ENCODE data around the gene GPX3.
A peak's percentile ranks its signal among the peaks of the same experiment; 100 is the strongest.

Gene GPX3

GRCh38 chr5:151075698-151076331 lies 55.4 kb downstream of the GPX3 start:
- Histone ChIP-seq H3K4me1 (ENCODE audit: low read length) (peaks cover 64% of the 10 kb centered on the region), H3K27ac (ENCODE audit: low read length) (no peak overlapping the region), H3K36me3 (replicated peaks; ENCODE audit: low read depth, low read length) (peaks cover 61% of the 10 kb centered on the region), H3K9ac (ENCODE audit: low read length) (no peak overlapping the region), H2AFZ (ENCODE audit: low read depth, low read length) (no peak overlapping the region), H3K27me3 (ENCODE audit: low read depth, low read length) (no peaks in the 10 kb centered on the region), H3K79me2 (ENCODE audit: low read length) (peaks cover 100% of the 10 kb centered on the region), H3K4me3 (ENCODE audit: low read length) (no peak overlapping the region), H4K20me1 (ENCODE audit: insufficient read depth, low read length) (peaks cover 74% of the 10 kb centered on the region), H3K9me3 (ENCODE audit: insufficient read depth, low read length) (no peaks in the 10 kb centered on the region), H3K4me2 (ENCODE audit: low read length) (no peak overlapping the region)
- TF ChIP-seq EZH2phosphoT487 (IDR thresholded peaks at IDR 0.05; ENCODE audit: low read depth) (no peak), CTCF (IDR thresholded peaks at IDR 0.05; ENCODE audit: low read depth, low read length) (no peak)

GRCh38 chr5:151076616-151077015 lies 56.2 kb downstream of the GPX3 start:
- H4K20me1 ChIP-seq (ENCODE audit: insufficient read depth, low read length) = peaks cover 66% of the 10 kb centered on the region
- H3K4me1 ChIP-seq (ENCODE audit: low read length) = peaks cover 56% of the 10 kb centered on the region
- H3K4me2 ChIP-seq (ENCODE audit: low read length) = no peak overlapping the region
- H3K27ac ChIP-seq (ENCODE audit: low read length) = no peak overlapping the region
- H3K9ac ChIP-seq (ENCODE audit: low read length) = no peak overlapping the region
- peaks cover 57% of the 10 kb centered on the region for H3K36me3 ChIP-seq (replicated peaks; ENCODE audit: low read depth, low read length)
- no peak for TF ChIP-seq EZH2phosphoT487 (IDR thresholded peaks at IDR 0.05; ENCODE audit: low read depth)
- no peak for TF ChIP-seq CTCF (IDR thresholded peaks at IDR 0.05; ENCODE audit: low read depth, low read length)
- H2AFZ ChIP-seq (ENCODE audit: low read depth, low read length) = no peak overlapping the region
- no peak overlapping the region for H3K4me3 ChIP-seq (ENCODE audit: low read length)
- no peaks in the 10 kb centered on the region for H3K9me3 ChIP-seq (ENCODE audit: insufficient read depth, low read length)
- peaks cover 98% of the 10 kb centered on the region for H3K79me2 ChIP-seq (ENCODE audit: low read length)
- no peaks in the 10 kb centered on the region for H3K27me3 ChIP-seq (ENCODE audit: low read depth, low read length)

DNA sequence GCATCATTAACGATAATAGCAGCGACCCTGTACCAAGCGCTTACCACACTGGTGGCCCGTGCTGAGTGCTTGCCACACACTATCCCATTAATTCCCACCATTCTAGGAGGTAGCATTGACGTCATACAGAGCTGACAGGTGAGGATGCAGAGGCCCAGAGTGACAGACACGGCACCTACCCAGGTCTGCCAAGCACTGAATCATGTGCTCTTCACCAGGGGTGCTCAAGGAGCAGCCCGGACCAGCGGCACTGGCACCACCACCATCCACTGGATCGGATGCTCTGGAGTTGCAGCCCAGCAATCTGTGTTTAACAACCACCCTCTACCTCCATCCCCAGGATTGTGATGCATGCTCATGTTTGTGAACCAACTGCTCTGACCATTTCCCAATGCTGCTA lies 57.0 kb downstream of the GPX3 start:
- H3K4me1 ChIP-seq (ENCODE audit: low read length) = peaks cover 55% of the 10 kb centered on the region

DNA sequence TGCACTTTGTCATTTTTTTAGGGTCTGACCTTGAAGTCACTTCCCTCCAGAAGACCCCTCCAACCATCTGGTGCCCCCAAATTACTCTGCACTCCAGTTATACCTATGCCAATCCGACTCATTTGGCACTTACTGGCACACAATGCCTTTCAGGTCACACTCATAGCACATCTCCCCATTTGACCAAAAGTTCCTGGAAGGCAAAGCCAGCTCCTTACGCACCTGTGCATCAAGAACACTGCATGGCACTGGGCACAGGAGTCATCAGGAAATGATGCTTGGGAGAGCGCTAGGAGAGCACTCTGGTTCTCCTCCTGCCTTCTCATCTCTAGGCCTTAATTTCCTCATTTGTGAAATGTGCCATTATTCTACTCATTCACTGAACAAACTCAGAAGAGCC lies 57.6 kb downstream of the GPX3 start:
- Histone ChIP-seq H3K79me2 (ENCODE audit: low read length) (peaks cover 97% of the 10 kb centered on the region), H3K4me1 (ENCODE audit: low read length) (peaks cover 56% of the 10 kb centered on the region), H3K4me2 (ENCODE audit: low read length) (peak overlapping the region; percentile 98), H3K27me3 (ENCODE audit: low read depth, low read length) (no peaks in the 10 kb centered on the region), H3K36me3 (replicated peaks; ENCODE audit: low read depth, low read length) (peaks cover 55% of the 10 kb centered on the region), H3K27ac (ENCODE audit: low read length) (peak overlapping the region; percentile 99), H3K9me3 (ENCODE audit: insufficient read depth, low read length) (no peaks in the 10 kb centered on the region), H2AFZ (ENCODE audit: low read depth, low read length) (no peak overlapping the region), H3K9ac (ENCODE audit: low read length) (peak overlapping the region; percentile 96), H4K20me1 (ENCODE audit: insufficient read depth, low read length) (peaks cover 53% of the 10 kb centered on the region), H3K4me3 (ENCODE audit: low read length) (peak overlapping the region; percentile 93)
- TF ChIP-seq EZH2phosphoT487 (IDR thresholded peaks at IDR 0.05; ENCODE audit: low read depth) (no peak), CTCF (IDR thresholded peaks at IDR 0.05; ENCODE audit: low read depth, low read length) (no peak)

More for the DNA sequence above, 57.0 kb downstream of the GPX3 start:
- Histone ChIP-seq H3K4me3 (ENCODE audit: low read length) (peak overlapping the region; percentile 93), H3K27me3 (ENCODE audit: low read depth, low read length) (no peaks in the 10 kb centered on the region), H3K36me3 (replicated peaks; ENCODE audit: low read depth, low read length) (peaks cover 53% of the 10 kb centered on the region), H3K9ac (ENCODE audit: low read length) (peak overlapping the region; percentile 96; the same call in 1 of the 2 replicates), H3K9me3 (ENCODE audit: insufficient read depth, low read length) (no peaks in the 10 kb centered on the region), H3K79me2 (ENCODE audit: low read length) (peaks cover 97% of the 10 kb centered on the region), H2AFZ (ENCODE audit: low read depth, low read length) (no peak overlapping the region), H4K20me1 (ENCODE audit: insufficient read depth, low read length) (peaks cover 58% of the 10 kb centered on the region), H3K4me2 (ENCODE audit: low read length) (peak overlapping the region; percentile 98), H3K27ac (ENCODE audit: low read length) (no peak overlapping the region)
- TF ChIP-seq CTCF (IDR thresholded peaks at IDR 0.05; ENCODE audit: low read depth, low read length) (no peak), EZH2phosphoT487 (IDR thresholded peaks at IDR 0.05; ENCODE audit: low read depth) (no peak)

Data from OCI-LY3 (cell line).